ENCODE results near the gene SOCS3.

Gene SOCS3

GRCh38 chr17:78390241-78391050, 30.6 kb upstream of the SOCS3 start:
- DNase-seq (ENCODE audit: low read depth), result no peak

- DNase-seq (ENCODE audit: low read depth), result no peak
Measured at GRCh38 chr17:78387977-78388941, 28.4 kb upstream of the SOCS3 start.

- DNase-seq (ENCODE audit: low read depth), result no peak
Measured at GRCh38 chr17:78384479-78385175, 24.8 kb upstream of the SOCS3 start.

GRCh38 chr17:78383725-78384471, 24.0 kb upstream of the SOCS3 start:
- no peak for DNase-seq (ENCODE audit: low read depth)

- DNase-seq (ENCODE audit: low read depth), result no peak
Measured at GRCh38 chr17:78381601-78382232, 21.8 kb upstream of the SOCS3 start.

GRCh38 chr17:78380370-78380769, 20.5 kb upstream of the SOCS3 start:
- DNase-seq (ENCODE audit: low read depth), result no peak

- DNase-seq (ENCODE audit: low read depth), result no peak
Measured at GRCh38 chr17:78379131-78379491, 19.2 kb upstream of the SOCS3 start.

- DNase-seq (ENCODE audit: low read depth), result peak; percentile 77
Measured at GRCh38 chr17:78378225-78379130, 18.6 kb upstream of the SOCS3 start, which contains the start of gene PGS1. PGS1 (plus strand) TSS chr17:78378649; CDS start chr17:78378666, 17 bp downstream.

- no peak for DNase-seq (ENCODE audit: low read depth)
Measured at GRCh38 chr17:78377858-78378224, 18.0 kb upstream of the SOCS3 start.

GRCh38 chr17:78376161-78376560, 16.3 kb upstream of the SOCS3 start:
- no peak for DNase-seq (ENCODE audit: low read depth)

- no peak for DNase-seq (ENCODE audit: low read depth)
Measured at GRCh38 chr17:78375401-78376151, 15.7 kb upstream of the SOCS3 start.

GRCh38 chr17:78374631-78375274, 14.9 kb upstream of the SOCS3 start:
- no peak for DNase-seq (ENCODE audit: low read depth)

- DNase-seq (ENCODE audit: low read depth), result no peak
Measured at GRCh38 chr17:78374189-78374588, 14.3 kb upstream of the SOCS3 start.

- DNase-seq (ENCODE audit: low read depth), result no peak
Measured at GRCh38 chr17:78372841-78373240, 13.0 kb upstream of the SOCS3 start.

GRCh38 chr17:78371056-78371455, 11.2 kb upstream of the SOCS3 start:
- DNase-seq (ENCODE audit: low read depth), result no peak

GRCh38 chr17:78369791-78370381, 10.0 kb upstream of the SOCS3 start:
- DNase-seq (ENCODE audit: low read depth), result no peak

GRCh38 chr17:78368854-78369495, 9.1 kb upstream of the SOCS3 start:
- no peak for DNase-seq (ENCODE audit: low read depth)

GRCh38 chr17:78368348-78368747, 8.5 kb upstream of the SOCS3 start:
- no peak for DNase-seq (ENCODE audit: low read depth)
